ENCODE measurements around the gene PRKCG.

Gene PRKCG

DNA sequence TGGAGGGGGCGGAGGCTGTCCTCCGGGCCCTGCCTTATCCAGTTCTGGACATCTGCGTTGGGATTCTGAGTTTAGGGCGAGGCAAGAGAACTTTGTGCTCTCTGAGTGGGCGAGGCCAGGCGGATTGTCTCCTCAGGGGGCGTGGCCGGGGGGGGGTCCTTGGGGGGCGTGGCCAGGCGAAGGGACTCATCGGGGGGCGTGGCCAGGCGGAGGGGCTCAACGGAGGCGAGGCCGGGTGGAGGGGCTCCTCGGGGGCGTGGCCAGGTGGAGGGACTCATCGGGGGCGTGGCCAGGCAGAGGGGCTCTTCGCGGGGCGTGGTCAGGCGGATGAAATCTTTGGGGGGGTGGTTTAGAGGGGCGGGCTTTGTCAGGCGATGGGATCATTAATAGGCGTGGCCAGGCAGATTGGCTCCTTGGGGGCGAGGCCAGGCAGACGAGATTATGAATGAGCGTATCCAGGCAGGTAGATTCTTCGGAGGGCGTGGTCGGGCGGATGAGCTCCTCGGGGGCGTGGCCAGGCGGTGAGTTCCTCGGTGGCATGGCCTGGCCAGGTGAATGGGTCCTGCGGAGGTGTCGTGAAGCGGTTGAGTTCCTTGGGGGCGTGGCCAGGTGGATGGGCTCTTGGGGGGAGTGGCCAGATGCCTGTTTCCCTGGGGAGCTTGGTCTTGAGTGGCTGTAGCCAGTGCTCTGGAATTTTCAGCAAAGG lies 16.8 kb downstream of the PRKCG start:
- DNase-seq (ENCODE audit: low read depth in 2 of 2), result no peak

- no peak for DNase-seq (ENCODE audit: low read depth in 2 of 2)
Measured at GRCh38 chr19:53900191-53900860, 18.3 kb downstream of the PRKCG start.

DNA sequence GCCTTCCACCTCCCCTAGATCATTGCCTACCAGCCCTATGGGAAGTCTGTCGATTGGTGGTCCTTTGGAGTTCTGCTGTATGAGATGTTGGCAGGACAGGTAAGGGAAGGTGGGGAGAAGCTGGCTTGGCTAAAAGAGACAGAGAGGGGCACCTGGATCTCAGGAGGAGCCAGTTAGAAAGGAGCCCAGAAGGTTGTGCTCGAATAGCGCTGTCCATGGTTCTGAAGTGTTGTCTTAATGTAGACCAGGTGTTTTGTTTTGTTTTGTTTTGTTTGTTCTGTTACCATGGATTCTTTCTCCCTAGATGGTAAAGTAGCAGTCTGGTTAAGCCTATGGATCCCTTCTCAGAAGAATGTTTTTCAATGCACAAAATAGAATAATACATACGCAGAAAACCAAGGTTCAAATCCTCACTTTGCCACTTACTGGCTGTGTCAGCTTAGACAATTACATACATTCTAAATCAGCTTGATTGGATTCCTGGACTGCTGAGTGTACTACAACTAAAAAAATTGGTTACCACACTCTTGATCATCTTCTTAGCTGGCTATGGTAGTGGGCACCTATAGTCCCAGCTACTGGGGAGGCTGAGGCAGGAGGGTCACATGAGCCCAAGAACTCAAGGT lies 21.2 kb downstream of the PRKCG start:
- DNase-seq (ENCODE audit: low read depth in 2 of 2), result no peak

- no peak for DNase-seq (ENCODE audit: low read depth in 2 of 2)
Measured at GRCh38 chr19:53904909-53905308, 22.9 kb downstream of the PRKCG start.

DNA sequence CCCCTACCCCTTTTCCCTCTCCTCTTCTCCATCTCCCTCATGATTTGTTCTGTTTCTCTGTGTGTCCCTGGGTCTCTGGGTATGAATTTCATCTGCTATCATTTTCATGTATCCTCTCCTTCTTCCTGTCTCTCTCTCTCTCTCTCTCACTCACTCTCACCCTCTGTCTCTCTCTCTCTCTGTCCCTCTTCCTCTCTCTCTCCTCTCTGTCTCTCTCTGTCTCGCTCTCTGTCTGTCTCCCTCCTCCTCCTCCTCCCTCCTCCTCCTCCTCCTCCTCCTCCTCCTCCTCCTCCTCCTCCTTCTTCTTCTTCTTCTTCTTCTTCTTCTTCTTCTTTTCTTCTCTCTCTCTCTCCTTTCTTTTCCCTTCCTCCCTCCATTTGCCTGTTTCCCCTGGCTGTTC lies 23.8 kb downstream of the PRKCG start:
- DNase-seq (ENCODE audit: low read depth in 2 of 2), result no peak

DNA sequence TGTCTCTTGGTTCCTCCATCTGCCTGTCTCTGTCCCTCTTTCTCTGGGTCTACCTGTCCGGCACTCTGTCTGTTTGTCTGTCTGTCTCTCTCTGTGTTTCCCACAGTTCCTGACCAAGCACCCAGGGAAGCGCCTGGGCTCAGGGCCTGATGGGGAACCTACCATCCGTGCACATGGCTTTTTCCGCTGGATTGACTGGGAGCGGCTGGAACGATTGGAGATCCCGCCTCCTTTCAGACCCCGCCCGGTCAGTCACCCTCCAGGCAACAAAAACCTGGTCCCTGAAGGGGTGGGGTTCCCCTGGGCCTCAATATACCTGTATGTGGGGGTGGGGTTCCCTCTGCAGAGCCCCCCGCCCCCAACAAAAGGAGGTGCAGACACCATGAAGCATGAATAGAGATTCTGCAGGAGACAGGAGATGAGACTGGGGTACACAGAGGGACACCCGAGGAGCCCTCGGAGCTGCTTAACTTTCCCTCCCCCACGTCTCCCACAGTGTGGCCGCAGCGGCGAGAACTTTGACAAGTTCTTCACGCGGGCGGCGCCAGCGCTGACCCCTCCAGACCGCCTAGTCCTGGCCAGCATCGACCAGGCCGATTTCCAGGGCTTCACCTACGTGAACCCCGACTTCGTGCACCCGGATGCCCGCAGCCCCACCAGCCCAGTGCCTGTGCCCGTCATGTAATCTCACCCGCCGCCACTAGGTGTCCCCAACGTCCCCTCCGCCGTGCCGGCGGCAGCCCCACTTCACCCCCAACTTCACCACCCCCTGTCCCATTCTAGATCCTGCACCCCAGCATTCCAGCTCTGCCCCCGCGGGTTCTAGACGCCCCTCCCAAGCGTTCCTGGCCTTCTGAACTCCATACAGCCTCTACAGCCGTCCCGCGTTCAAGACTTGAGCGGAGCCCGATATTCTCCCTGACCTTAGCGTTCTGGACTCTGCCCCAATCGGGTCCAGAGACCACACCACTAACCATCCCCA lies 24.5 kb downstream of the PRKCG start:
- peak; percentile 39 to 58 for DNase-seq (ENCODE audit: low read depth in 2 of 2)

DNA sequence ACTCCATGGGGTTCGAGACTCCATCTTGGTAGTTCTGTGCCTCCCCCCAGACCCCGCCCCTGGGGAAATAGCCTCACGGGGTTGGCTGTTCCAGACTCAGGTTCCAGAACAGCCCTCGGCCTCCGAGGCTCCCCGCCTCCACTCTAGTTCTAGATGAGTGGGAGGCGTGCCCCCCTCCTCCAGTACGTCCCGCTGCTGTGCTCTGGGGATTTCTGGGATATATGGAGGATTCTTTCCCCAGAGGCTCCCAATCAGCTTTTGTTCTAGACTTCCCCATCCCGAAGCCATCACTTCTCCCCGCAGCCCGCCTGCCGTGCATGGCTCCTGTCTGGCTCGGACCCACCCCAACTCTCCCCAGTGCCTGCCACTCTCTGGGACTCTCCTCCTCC lies 25.2 kb downstream of the PRKCG start:
- DNase-seq (ENCODE audit: low read depth in 2 of 2), result no peak

- DNase-seq (ENCODE audit: low read depth in 2 of 2), result no peak
Measured at GRCh38 chr19:53907690-53908089, 25.7 kb downstream of the PRKCG start.

GRCh38 chr19:53908106-53908934 lies 26.3 kb downstream of the PRKCG start:
- DNase-seq (ENCODE audit: low read depth in 2 of 2), result no peak

- no peak for DNase-seq (ENCODE audit: low read depth in 2 of 2)
Measured at GRCh38 chr19:53908935-53909415, 27.0 kb downstream of the PRKCG start, which contains the start of gene CACNG7. TSS of gene CACNG7 (plus strand) at chr19:53909278. CDS start at chr19:53912832, 3,554 bp downstream.

GRCh38 chr19:53909471-53910169 lies 27.6 kb downstream of the PRKCG start:
- DNase-seq (ENCODE audit: low read depth in 2 of 2), result no peak

DNA sequence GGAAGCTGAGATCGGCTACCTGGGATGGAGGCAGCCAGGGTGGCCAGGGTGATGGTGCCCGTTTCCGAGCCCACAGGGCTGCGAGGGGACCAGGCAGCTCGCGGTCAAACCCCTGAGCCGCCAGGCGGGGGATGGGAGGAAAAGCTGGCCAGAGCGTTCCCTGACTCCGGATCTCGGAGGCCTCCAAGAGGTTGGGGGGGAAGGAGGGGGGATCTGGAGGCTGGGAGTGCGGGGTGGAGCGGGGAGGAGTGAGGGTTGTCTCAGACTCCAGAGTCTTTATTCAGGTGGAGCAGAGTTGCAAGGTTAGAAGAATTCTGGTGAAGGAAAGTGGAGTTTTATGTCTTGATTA lies 28.1 kb downstream of the PRKCG start:
- DNase-seq (ENCODE audit: low read depth in 2 of 2), result no peak

GRCh38 chr19:53912653-53913052 lies 30.7 kb downstream of the PRKCG start:
- DNase-seq (ENCODE audit: low read depth in 2 of 2), result no peak

DNA sequence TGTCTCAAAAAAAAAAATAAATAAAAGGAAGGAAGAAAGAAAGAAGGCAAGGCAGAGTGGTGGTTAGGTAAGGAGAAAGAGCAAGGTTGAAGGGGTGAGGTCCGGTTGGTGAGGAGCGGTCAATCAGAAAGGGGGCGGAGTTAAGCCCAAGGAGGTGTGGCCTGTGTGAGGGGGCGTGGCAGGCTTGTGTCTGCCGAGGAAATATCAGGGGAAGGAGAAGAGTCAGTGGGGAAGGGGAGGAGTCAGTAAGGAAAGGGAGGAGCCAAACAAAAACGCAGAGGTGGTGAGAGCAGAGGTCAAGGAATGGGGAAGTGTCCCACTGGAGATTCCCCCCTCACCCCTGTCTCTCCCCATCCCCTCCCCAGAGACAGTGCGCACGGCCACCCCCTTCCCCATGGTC lies 33.0 kb downstream of the PRKCG start:
- no peak for DNase-seq (ENCODE audit: low read depth in 2 of 2)

DNA sequence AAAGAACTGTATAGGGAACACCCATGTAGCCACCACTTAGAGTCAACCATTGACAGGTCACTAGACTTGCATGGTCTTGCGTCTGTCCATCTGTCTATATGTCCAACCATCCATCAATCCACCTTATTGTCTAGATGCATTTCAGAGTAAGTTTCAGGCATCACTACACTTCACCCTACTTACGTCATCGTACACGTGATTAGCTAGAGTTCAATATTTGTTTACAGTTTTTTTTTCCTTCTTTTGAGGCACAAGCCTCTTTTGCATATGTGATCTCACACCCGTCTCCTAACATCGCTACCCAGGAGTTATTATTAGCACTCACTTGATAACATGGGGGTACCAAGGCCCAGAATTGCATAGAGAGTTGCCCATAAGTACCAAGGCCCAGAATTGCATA lies 34.0 kb downstream of the PRKCG start:
- no peak for DNase-seq (ENCODE audit: low read depth in 2 of 2)

DNA sequence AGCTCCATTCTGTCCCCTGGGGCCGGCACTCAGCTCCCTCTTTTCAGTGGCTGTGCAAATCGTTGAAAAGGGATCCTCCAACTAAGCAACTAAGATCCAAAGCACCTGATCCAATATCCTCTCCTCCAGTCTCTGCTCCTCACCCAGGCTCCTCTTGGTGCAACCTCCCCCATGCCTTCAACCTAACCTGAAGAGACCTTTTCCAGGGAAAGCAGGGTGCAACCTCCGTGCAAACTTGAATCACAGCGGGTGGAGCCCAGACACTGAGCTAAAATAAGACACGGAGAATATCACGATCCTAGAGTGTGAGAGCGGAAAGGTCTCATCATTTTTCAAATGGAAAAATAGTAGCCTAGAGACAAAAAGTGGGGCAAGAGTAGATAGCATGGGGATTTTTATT lies 35.4 kb downstream of the PRKCG start:
- no peak for DNase-seq (ENCODE audit: low read depth in 2 of 2)

DNA sequence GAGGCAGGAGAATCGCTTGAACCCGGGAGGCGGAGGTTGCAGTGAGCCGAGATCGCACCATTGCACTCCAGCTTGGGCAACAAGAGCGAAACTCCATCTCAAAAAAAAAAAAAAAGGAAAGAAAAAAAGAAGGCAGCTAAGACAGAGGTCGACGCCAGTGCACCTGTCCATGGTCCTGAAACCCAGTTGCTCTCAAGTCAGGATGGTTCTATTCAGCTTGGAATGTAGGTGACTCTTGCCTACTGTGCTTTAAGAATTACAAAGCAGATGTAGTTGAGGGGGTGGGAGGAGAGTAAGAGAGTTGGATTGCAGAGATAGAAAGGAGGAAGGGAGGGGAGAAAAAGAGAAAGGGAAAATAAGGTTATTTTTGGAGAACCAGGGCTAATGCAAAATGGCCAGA lies 45.7 kb downstream of the PRKCG start:
- no peak for DNase-seq (ENCODE audit: low read depth in 2 of 2)

- DNase-seq (ENCODE audit: low read depth in 2 of 2), result no peak
Measured at GRCh38 chr19:53936029-53936428, 54.0 kb downstream of the PRKCG start.

DNA sequence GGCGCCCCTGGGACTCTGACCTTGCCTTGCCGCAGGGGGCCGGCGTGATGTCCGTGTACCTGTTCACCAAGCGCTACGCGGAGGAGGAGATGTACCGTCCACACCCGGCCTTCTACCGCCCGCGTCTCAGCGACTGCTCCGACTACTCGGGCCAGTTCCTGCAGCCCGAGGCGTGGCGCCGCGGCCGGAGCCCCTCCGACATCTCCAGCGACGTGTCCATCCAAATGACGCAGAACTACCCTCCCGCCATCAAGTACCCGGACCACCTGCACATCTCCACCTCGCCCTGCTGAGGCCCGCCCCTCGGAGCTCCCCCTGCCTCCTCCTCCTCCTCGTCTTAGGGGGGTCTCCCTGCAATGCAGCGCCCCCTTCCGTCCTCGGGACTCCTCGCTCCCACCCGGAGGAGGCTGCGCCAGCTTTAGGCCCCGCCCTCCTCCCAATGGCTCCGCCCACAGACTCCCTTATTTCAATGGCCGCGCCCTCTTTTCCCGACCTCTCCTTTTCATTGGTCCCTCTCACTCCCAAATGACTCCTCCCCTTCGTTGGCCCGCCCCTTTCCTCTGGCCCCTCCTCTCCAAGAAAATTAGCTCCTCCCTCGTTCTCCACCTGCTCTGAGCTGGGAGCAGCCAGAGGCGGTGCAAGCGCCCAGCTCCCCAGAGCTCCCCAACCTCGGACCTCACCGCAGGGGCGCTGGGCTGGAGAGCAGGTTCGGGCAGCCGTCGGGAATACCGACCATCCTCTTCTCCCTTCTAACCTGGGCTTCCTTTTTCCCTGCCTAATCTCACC lies 60.2 kb downstream of the PRKCG start:
- no peak for DNase-seq (ENCODE audit: low read depth in 2 of 2)

DNA sequence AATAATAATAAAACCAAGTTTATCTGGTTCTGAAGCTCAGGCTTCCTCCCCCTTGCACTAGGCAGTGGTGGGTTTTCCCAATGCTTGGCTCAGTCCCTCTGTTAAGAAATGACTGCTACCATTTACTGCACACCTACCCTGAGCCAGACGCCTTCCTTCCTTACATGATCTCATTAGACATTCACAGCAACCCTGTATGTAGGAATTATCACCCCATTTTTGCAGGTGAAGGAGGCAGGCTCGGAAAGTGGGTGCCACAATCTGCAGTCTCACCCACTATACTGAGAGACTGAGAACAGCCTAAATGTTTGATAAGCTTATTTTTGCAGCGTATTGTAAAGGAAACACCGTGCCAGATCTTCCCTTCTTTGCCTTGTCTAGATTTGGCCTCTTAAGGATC lies 62.4 kb downstream of the PRKCG start:
- no peak for DNase-seq (ENCODE audit: low read depth in 2 of 2)

Data from stimulated activated CD8-positive, alpha-beta memory T cell treated with anti-CD3 and anti-CD28 coated beads, Interleukin-7, amount 100 ng/mL, for 1 hour (primary cell).